GM12878 (cell line): ENCODE results near the gene IFNK. TPM values are rescaled to one million over a fixed set of nuclear protein-coding genes. Genes with fewer than 3 reads are reported as not detected.

Source experiments
- ATAC-seq: fragments of 200-7000 bp; cut with Tn5 transposase; 3 replicates; pipeline ENCODE4 v1.9.1; 2020; ENCODE audit warnings: mild to moderate bottlenecking, moderate library complexity
- BruUV-seq: library from RNA; stranded (reverse); fragments of 400-500 nt; replicated peaks from 2 replicates; lab custom pipeline; 2021; lab: Mats Ljungman, UMichigan
- CTCF ChIA-PET: fragments of 300-600 bp; sonication (Branson Sonifier 250); formaldehyde crosslinking; extraction: SDS; loops from one replicate; lab custom pipeline; 2021; ENCODE audit warnings: inconsistent platforms; lab: Yijun Ruan, JAX
- POLR2A ChIA-PET: fragments of 350-600 bp; formaldehyde crosslinking; extraction: SDS; loops from one replicate; lab custom pipeline; 2021; ENCODE audit warnings: inconsistent platforms; lab: Charles Lee
- RAD21 ChIA-PET: fragments of 300-600 bp; sonication (Branson Sonifier 250); formaldehyde crosslinking; loops from one replicate; lab custom pipeline; 2023; ENCODE audit warnings: antibody characterized with exemption; ENCODE audit not compliant: unreplicated experiment; lab: Charles Lee
- SMC1A ChIA-PET: fragments of 300-600 bp; sonication (Branson Sonifier 250); formaldehyde crosslinking; loops from one replicate; lab custom pipeline; 2023; ENCODE audit not compliant: unreplicated experiment, uncharacterized antibody; lab: Charles Lee
- DNase-seq: peaks from one replicate; pipeline ENCODE4 v3.0.0-alpha.2; 2011; ENCODE audit warnings: low read depth, low spot score
- FAIRE-seq: peaks from 3 replicates; lab custom pipeline; 2011; peaks lifted over from hg19 to GRCh38; lab: Jason Lieb, UNC
- H2AFZ ChIP-seq: 2 replicates; pipeline ENCODE4 v1.6.0; 2011; ENCODE audit warnings: low read depth, low read length, control low read depth; ENCODE audit not compliant: control insufficient read depth
- H3K27ac ChIP-seq: 2 replicates; pipeline ENCODE4 v1.5.1; 2011; ENCODE audit warnings: control low read depth; ENCODE audit not compliant: control insufficient read depth, insufficient read depth
- H3K27me3 ChIP-seq, 2 experiments: replicated peaks in 1 of 2; 2 replicates each; pipeline versions ENCODE4 v1.6.0 to v1.6.1; 2011; ENCODE audit warnings: low read length in 1 of 2; ENCODE audit not compliant: control insufficient read depth in 2 of 2, insufficient read depth in 2 of 2
- H3K36me3 ChIP-seq, 2 experiments: 2 replicates each; pipeline ENCODE4 v1.5.1; 2011; ENCODE audit warnings: low read length in 1 of 2; ENCODE audit not compliant: control insufficient read depth in 2 of 2, insufficient read depth in 2 of 2
- H3K4me1 ChIP-seq: 2 replicates; pipeline ENCODE4 v1.6.1; 2011; ENCODE audit warnings: mild to moderate bottlenecking, low read length, moderate library complexity, mixed read lengths; ENCODE audit not compliant: control insufficient read depth, insufficient read depth
- H3K4me2 ChIP-seq: 2 replicates; pipeline ENCODE4 v1.6.0; 2011; ENCODE audit warnings: control low read depth; ENCODE audit not compliant: control insufficient read depth, insufficient read depth
- H3K4me3 ChIP-seq: fragments of 200-600 bp; sonication (generic); 2 replicates; pipeline ENCODE4 v1.5.1; 2016
- H3K79me2 ChIP-seq: 2 replicates; pipeline ENCODE4 v1.6.0; 2011; ENCODE audit warnings: low read length; ENCODE audit not compliant: control insufficient read depth, insufficient read depth
- H3K9ac ChIP-seq: 2 replicates; pipeline ENCODE4 v1.8.0; 2011; ENCODE audit warnings: low read length, control low read depth, mixed read lengths; ENCODE audit not compliant: control insufficient read depth, insufficient read depth
- H3K9me3 ChIP-seq: replicated peaks from 3 replicates; pipeline ENCODE4 v1.5.1; 2011; ENCODE audit warnings: mild to moderate bottlenecking, low read length; ENCODE audit not compliant: control insufficient read depth, insufficient read depth
- H4K20me1 ChIP-seq: 2 replicates; pipeline ENCODE4 v1.6.0; 2011; ENCODE audit not compliant: control insufficient read depth, insufficient read depth
- BHLHE40 ChIP-seq, 2 experiments: fragments of 450-650 bp in 1 of 2; IDR thresholded peaks; 2 replicates each; pipeline ENCODE4 v1.6.1; 2011 to 2017; ENCODE audit warnings: low read depth in 2 of 2, borderline replicate concordance in 1 of 2, improper control_type of control experiment in 1 of 2, low read length in 1 of 2, mild to moderate bottlenecking in 1 of 2
- BMI1 ChIP-seq: fragments of 450-650 bp; IDR thresholded peaks from 2 replicates; pipeline ENCODE4 v1.6.1; 2016; ENCODE audit warnings: mild to moderate bottlenecking, moderate library complexity, borderline replicate concordance
- CEBPB ChIP-seq, 2 experiments: fragments of 150-350 bp in 1 of 2; IDR thresholded peaks; 2 replicates each; pipeline ENCODE4 v1.6.1; 2012 to 2014; ENCODE audit warnings: low read depth in 2 of 2, low read length in 2 of 2, borderline replicate concordance in 1 of 2, inconsistent platforms in 1 of 2
- CREB1 ChIP-seq: IDR thresholded peaks from 2 replicates; pipeline ENCODE4 v1.6.1; 2012; ENCODE audit warnings: low read depth, mild to moderate bottlenecking, inconsistent platforms
- HDAC6 ChIP-seq: fragments of 200-600 bp; sonication (generic); IDR thresholded peaks from one replicate; pipeline ENCODE4 v1.8.0; 2017; ENCODE audit warnings: antibody characterized with exemption; ENCODE audit not compliant: unreplicated experiment
- MTA3 ChIP-seq: IDR thresholded peaks from 2 replicates; pipeline ENCODE4 v1.6.1; 2012; ENCODE audit warnings: low read length, inconsistent platforms, borderline replicate concordance
- MXI1 ChIP-seq: fragments of 150-350 bp; IDR thresholded peaks from 2 replicates; pipeline ENCODE4 v1.6.1; 2011; ENCODE audit warnings: low read depth, mild to moderate bottlenecking, inconsistent platforms, low read length, improper control_type of control experiment
- RUNX3 ChIP-seq: IDR thresholded peaks from 2 replicates; pipeline ENCODE4 v1.6.1; 2012; ENCODE audit warnings: low read length, inconsistent platforms
- SUPT20H ChIP-seq: IDR thresholded peaks from 2 replicates; pipeline ENCODE4 v1.6.1; 2011; ENCODE audit warnings: low read depth, mild to moderate bottlenecking, low read length, moderate library complexity, borderline replicate concordance; ENCODE audit not compliant: control insufficient read depth
- ZNF274 ChIP-seq: IDR thresholded peaks from one replicate; pipeline ENCODE4 v1.8.0; 2011; ENCODE audit not compliant: insufficient read length, insufficient read depth
- ZNF384 ChIP-seq: IDR thresholded peaks from 2 replicates; pipeline ENCODE4 v1.6.1; 2012; ENCODE audit warnings: low read depth, mild to moderate bottlenecking, low read length, improper control_type of control experiment, borderline replicate concordance
- WGBS: methylation state at CpG from one replicate; pipeline ENCODE4 v1.1.6; 2016; ENCODE audit warnings: low lambda C conversion rate; ENCODE audit not compliant: insufficient replicate concordance, insufficient coverage; ENCODE audit errors: missing lambda C conversion rate; 5-methylcytosine and 5-hydroxymethylcytosine counted together
- in situ Hi-C: fragments of 300-500 bp; cut with MboI; formaldehyde crosslinking; loops from 9 replicates; pipeline ENCODE4 v1.14.3; 2018; ENCODE audit warnings: mixed read lengths
- intact Hi-C: fragments of 100-400 bp; cut with micrococcal nuclease; formaldehyde crosslinking; loops from one replicate; pipeline ENCODE4 v1.14.2; 2022; ENCODE audit not compliant: unreplicated experiment
- polyA plus RNA-seq, 11 experiments: library from polyadenylated mRNA; depleted of rRNA in 4 of 11; unstranded in 6 of 11; stranded (reverse) in 5 of 11; fragments of >200 nt; fragmentation: Nextera tagmentation in 4 of 11; fragmentation: Illumina TruSeq in 1 of 11; extraction: Ambion mirVana in 4 of 11; extraction: Trizol in 1 of 11; gene quantifications; 1 replicate in 1 of 11; 2 replicates in 10 of 11; pipeline versions ENCODE4 v1.2.1 to v1.2.3, GENCODE V29; 2011 to 2016; ENCODE audit warnings: inconsistent platforms in 2 of 11, missing spikeins in 2 of 11, low read depth in 1 of 11
- total RNA-seq, 4 experiments: library from RNA; depleted of rRNA in 3 of 4; stranded (reverse); fragments of >200 nt in 3 of 4; fragmentation: Illumina TruSeq in 1 of 4; extraction: Trizol in 1 of 4; gene quantifications; 2 replicates each; pipeline versions ENCODE4 v1.2.1 to v1.2.3, GENCODE V29; 2013 to 2021

IFNK gene
- total and polyA plus RNA-seq, 10 of the 15 experiments (the other 5 are each of a cell fraction or from before 2014, with no cell fraction given) = 0.06 TPM; not detected in 9

GRCh38 chr9:27534658-27535209 lies 10.6 kb downstream of the IFNK start:
- DNase-seq (no peak), FAIRE-seq (no peak), ATAC-seq (no peak)
- no peak overlapping the region for H3K4me3 ChIP-seq
- in situ Hi-C loops = no loop called here
- peaks cover 5% of the 10 kb centered on the region for H3K4me1 ChIP-seq
- ChIA-PET RAD21 (interaction anchor here (2.3 to 6.3 kb wide), 3 partner anchors 12 to 203 kb away, joined by 10 to 97 read pairs (median 62); no protein-coding TSS in a partner anchor), CTCF (interaction anchor here (0.7 to 7.9 kb wide), 11 partner anchors 12 to 214 kb away, joined by 3 to 116 read pairs (median 5); no protein-coding TSS in a partner anchor), POLR2A (interaction anchor here (0.8 to 1.8 kb wide), 2 partner anchors 202 to 207 kb away, joined by 5 to 7 read pairs; no protein-coding TSS in a partner anchor), SMC1A (interaction anchor here (1.0 to 11.1 kb wide), 5 partner anchors 12 to 488 kb away, joined by 3 to 89 read pairs (median 79); no protein-coding TSS in a partner anchor)
- no peak for TF ChIP-seq RUNX3
- no peak for TF ChIP-seq MXI1
- no peak for TF ChIP-seq SUPT20H
- TF ChIP-seq CEBPB (IDR thresholded peaks at IDR 0.05; ENCODE audit: borderline replicate concordance in 1 of 2, low read depth in 2 of 2, low read length in 2 of 2) = no peak
- no peak for TF ChIP-seq ZNF384
- no peak for TF ChIP-seq HDAC6
- no peak for TF ChIP-seq BMI1
- no peak for TF ChIP-seq ZNF274
- no peak for TF ChIP-seq CREB1
- no peak for TF ChIP-seq MTA3
- TF ChIP-seq BHLHE40 (IDR thresholded peaks at IDR 0.05; ENCODE audit: borderline replicate concordance in 1 of 2, low read depth in 2 of 2, low read length in 1 of 2) = no peak
- no peaks in the 10 kb centered on the region for H3K9me3 ChIP-seq
- no peaks in the 10 kb centered on the region for H4K20me1 ChIP-seq
- H3K27ac ChIP-seq = no peak overlapping the region
- no peak overlapping the region for H3K9ac ChIP-seq
- intact Hi-C loops = no loop called here
- no peaks in the 10 kb centered on the region for H3K36me3 ChIP-seq
- BruUV-seq = no TSS peak
- WGBS = 96% methylated on average over 3 of the region's 3 CpGs
- H3K27me3 ChIP-seq = no peaks in the 10 kb centered on the region
- H3K4me2 ChIP-seq = no peak overlapping the region
- H3K79me2 ChIP-seq = no peaks in the 10 kb centered on the region
- no peak overlapping the region for H2AFZ ChIP-seq
